ENCODE measurements around the gene TREML4. TPM values are rescaled to one million over a fixed set of nuclear protein-coding genes. Genes with fewer than 3 reads are reported as not detected.

TREML4 gene
- total and polyA plus RNA-seq, 4 donors = 0.08 to 0.31 TPM; not detected in 2

DNA sequence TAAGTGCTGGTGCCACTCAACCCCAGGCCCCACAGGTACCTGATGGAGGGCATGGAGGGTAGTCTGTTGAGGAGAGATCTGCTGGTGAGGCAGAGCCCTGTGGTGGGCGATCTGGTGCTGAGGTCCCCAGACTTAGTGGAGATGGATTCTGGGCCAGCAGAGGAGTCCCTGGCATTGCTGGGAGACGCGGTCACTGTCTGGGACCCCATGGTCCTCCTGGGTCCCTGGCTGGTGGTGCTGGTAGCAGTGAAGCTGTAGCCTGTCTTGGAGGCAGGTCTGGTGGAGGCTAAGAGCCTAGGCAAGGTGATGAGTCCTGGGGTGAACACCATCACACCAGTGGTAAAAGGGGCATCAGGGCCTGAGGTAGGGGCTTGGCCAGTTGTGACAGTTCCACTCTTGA lies 33.8 kb upstream of the TREML4 start:
- WGBS = 93% methylated on average over 3 of the region's 3 CpGs
- DNase-seq (ENCODE audit: low spot score) = no peak
- H3K36me3 ChIP-seq (ENCODE audit: control insufficient read depth in 4 of 4, insufficient read depth in 3 of 4, low read depth in 1 of 4, low read length in 3 of 4) = no peaks in the 10 kb centered on the region

More for the DNA sequence above, 33.8 kb upstream of the TREML4 start:
- TF ChIP-seq HNF4G (IDR thresholded peaks at IDR 0.05) (no peak), RXRA (IDR thresholded peaks at IDR 0.05) (no peak), NR2F2 (IDR thresholded peaks at IDR 0.05) (no peak), RAD21 (IDR thresholded peaks at IDR 0.05) (no peak), GABPA (IDR thresholded peaks at IDR 0.05 in 1 of 2, conservative IDR thresholded peaks at IDR 0.05 in 1 of 2) (no peak), ATF3 (IDR thresholded peaks at IDR 0.05) (no peak), EGR1 (IDR thresholded peaks at IDR 0.05; ENCODE audit: low read depth in 2 of 2) (no peak), CTCF (IDR thresholded peaks at IDR 0.05; ENCODE audit: low read depth, low read length, missing input control) (no peak), TAF1 (conservative IDR thresholded peaks at IDR 0.05) (no peak), FOXA1 (IDR thresholded peaks at IDR 0.05) (no peak), SP1 (IDR thresholded peaks at IDR 0.05) (no peak), HNF4A (conservative IDR thresholded peaks at IDR 0.05) (no peak), JUND (IDR thresholded peaks at IDR 0.05) (no peak), FOXA2 (IDR thresholded peaks at IDR 0.05) (no peak), YY1 (IDR thresholded peaks at IDR 0.05) (no peak)
- TF ChIP-seq, protein P1, sequence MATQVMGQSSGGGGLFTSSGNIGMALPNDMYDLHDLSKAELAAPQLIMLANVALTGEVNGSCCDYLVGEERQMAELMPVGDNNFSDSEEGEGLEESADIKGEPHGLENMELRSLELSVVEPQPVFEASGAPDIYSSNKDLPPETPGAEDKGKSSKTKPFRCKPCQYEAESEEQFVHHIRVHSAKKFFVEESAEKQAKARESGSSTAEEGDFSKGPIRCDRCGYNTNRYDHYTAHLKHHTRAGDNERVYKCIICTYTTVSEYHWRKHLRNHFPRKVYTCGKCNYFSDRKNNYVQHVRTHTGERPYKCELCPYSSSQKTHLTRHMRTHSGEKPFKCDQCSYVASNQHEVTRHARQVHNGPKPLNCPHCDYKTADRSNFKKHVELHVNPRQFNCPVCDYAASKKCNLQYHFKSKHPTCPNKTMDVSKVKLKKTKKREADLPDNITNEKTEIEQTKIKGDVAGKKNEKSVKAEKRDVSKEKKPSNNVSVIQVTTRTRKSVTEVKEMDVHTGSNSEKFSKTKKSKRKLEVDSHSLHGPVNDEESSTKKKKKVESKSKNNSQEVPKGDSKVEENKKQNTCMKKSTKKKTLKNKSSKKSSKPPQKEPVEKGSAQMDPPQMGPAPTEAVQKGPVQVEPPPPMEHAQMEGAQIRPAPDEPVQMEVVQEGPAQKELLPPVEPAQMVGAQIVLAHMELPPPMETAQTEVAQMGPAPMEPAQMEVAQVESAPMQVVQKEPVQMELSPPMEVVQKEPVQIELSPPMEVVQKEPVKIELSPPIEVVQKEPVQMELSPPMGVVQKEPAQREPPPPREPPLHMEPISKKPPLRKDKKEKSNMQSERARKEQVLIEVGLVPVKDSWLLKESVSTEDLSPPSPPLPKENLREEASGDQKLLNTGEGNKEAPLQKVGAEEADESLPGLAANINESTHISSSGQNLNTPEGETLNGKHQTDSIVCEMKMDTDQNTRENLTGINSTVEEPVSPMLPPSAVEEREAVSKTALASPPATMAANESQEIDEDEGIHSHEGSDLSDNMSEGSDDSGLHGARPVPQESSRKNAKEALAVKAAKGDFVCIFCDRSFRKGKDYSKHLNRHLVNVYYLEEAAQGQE (IDR thresholded peaks at IDR 0.05) = no peak
- TF ChIP-seq, protein P2, sequence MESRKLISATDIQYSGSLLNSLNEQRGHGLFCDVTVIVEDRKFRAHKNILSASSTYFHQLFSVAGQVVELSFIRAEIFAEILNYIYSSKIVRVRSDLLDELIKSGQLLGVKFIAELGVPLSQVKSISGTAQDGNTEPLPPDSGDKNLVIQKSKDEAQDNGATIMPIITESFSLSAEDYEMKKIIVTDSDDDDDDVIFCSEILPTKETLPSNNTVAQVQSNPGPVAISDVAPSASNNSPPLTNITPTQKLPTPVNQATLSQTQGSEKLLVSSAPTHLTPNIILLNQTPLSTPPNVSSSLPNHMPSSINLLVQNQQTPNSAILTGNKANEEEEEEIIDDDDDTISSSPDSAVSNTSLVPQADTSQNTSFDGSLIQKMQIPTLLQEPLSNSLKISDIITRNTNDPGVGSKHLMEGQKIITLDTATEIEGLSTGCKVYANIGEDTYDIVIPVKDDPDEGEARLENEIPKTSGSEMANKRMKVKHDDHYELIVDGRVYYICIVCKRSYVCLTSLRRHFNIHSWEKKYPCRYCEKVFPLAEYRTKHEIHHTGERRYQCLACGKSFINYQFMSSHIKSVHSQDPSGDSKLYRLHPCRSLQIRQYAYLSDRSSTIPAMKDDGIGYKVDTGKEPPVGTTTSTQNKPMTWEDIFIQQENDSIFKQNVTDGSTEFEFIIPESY (IDR thresholded peaks at IDR 0.05) = no peak
- TF ChIP-seq, protein P3, sequence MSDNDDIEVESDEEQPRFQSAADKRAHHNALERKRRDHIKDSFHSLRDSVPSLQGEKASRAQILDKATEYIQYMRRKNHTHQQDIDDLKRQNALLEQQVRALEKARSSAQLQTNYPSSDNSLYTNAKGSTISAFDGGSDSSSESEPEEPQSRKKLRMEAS (IDR thresholded peaks at IDR 0.05) = no peak
- Histone ChIP-seq H3K9me3 (ENCODE audit: control insufficient read depth in 4 of 4, low read length in 3 of 4) (peaks cover 0 to 9% (median 3%) of the 10 kb centered on the region in 4 donors), H3K9ac (ENCODE audit: low read depth in 1 of 2, low read length in 2 of 2) (no peak overlapping the region), H3K27ac (ENCODE audit: low read depth in 1 of 2, low read length in 2 of 2) (no peak overlapping the region), H3K4me3 (ENCODE audit: low read depth in 1 of 3, low read length in 3 of 3) (no peak overlapping the region), H3K27me3 (ENCODE audit: control insufficient read depth in 4 of 4, insufficient read depth in 4 of 4, low read length in 3 of 4) (no peaks in the 10 kb centered on the region), H3K4me1 (ENCODE audit: control insufficient read depth in 4 of 4, insufficient read depth in 4 of 4, low read length in 3 of 4) (no peaks in the 10 kb centered on the region)
